ENCODE results near the gene RBP7.
"Not testable (repeated sequence)": the region's sequence is repeated elsewhere in the genome, so short reads cannot be mapped to it uniquely, and the experiment has no call there.

RBP7 gene

GRCh38 chr1:9996624-9997582 lies at the start of gene RBP7:
TSS of gene RBP7 (plus strand) at chr1:9997228. CDS start at chr1:9997259, 31 bp downstream.
- DNase-seq (ENCODE audit: low read depth): no peak

DNA sequence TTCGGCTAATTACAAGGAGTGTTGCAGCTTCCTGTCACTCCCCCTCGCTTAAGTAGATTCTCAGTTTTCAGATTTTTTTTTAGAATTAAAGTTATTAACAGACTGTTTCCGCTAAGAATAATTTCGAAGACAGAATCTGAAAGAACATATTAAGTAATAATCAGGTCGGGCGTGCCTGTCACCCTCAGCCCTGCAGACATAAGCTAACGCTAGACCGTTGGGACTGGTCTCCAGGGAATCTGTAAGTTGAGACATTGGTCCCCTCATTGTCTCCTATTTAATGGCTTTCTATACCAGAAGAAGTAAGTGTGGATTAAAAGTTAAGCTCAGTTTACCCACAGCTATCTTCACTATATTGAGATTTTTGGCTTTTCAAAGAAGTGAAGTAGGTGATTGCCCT lies 39.3 kb upstream of the RBP7 start:
- DNase-seq (ENCODE audit: low read depth): no peak

DNA sequence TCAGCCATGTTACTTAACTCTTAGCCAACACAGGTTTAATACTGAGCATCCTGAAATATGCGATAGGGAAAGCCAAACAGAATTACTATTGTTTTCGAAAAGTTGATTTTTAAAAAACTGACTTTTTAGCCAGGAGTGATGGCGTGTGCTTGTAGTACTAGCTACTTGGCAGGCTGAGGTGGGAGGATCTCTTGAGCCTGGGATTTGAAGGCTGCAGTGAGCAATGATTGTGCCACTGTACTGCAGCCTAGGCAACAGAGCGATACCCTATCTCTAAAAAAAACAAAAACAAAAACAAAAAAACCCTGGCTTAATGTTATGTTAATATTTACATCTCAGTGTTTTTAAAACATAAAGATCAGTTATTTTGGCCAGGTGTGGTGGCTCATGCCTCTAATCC lies 37.0 kb upstream of the RBP7 start:
- DNase-seq (ENCODE audit: low read depth): no peak

DNA sequence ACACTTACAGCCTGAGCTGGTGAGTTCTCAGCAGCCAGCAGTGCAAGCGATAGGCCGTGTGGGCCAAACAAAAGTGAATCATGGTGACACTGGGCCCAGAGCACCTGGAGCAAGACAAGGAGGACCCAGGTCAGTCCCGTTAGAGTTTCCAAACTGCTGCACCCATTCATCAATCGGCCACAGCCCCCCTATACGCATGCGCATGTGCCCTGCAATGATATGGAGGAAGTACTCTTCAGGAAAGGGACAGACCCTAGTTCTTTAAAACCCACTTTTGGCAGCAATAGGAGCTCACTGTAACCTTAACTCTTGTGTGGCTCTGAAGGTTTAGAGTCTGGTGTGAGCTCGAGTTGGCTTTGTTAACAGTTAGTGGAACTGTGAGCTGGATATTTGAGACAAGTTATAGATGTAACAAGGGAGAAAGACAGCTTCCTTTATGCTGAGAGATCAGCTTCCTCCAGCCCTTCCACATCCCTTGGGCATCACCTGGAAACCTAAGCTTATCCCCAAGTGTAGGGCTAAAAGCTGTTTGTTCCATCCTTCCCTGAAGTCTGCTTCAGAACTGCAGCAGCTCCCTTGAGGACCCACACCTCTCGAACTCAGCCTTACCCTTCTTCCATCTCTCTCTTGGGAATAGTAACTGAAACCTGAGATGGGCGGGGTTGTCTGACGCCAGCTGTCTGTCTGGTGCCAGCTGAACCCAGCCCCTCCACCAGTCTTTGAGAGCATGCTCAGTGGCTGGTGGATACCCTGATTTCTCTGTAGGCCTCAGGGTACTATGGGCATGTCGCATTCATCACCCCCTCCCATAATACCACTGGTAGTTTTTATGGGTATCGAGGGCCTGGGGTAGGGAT lies 36.1 kb upstream of the RBP7 start:
- no peak for DNase-seq (ENCODE audit: low read depth)

DNA sequence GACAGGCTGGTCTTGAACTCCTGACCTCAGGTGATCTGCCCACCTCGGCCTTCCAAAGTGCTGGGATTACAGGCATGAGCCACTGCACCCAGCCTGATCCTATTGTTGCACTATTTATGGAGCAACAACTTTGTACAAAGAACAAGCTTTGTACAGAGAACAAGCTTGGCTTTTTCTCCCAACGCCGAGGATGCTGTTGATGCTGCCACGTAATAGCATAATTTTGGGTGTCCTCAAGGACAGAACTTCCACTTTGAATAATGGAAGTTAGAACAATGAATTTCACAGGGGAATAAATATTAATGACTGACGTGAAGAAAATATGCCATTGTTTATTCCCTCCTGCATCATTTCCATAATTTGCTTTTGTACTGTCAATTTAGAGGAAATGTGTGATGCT lies 12.8 kb upstream of the RBP7 start:
- DNase-seq (ENCODE audit: low read depth): no peak

- DNase-seq (ENCODE audit: low read depth): no peak
These were observed 12.0 kb upstream of the RBP7 start for GRCh38 chr1:9985001-9985400.

DNA sequence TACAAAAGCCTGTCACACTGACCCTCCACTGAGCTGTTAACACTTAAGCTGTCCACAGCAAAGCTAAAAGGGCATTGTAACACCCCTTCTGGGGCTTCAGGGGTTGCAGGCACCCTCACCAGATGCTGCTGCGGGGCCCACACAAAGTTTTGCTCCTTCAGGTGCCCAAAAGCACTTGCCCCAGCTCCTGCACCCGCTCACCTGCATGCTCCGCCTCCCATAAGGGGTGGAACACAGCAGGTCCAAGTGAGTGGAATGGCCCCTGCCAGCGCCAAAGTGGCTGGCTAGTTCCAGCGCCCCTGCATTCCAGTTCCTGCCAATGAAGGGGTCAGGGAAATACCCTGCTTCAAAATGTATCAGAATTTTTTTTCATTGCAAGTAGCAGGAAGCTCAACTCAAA lies 7.3 kb upstream of the RBP7 start:
- DNase-seq (ENCODE audit: low read depth): no peak

- DNase-seq (ENCODE audit: low read depth): no peak
These were observed 6.1 kb upstream of the RBP7 start for GRCh38 chr1:9990944-9991343.

GRCh38 chr1:9992910-9993309 lies 4.1 kb upstream of the RBP7 start:
- DNase-seq (ENCODE audit: low read depth): no peak

DNA sequence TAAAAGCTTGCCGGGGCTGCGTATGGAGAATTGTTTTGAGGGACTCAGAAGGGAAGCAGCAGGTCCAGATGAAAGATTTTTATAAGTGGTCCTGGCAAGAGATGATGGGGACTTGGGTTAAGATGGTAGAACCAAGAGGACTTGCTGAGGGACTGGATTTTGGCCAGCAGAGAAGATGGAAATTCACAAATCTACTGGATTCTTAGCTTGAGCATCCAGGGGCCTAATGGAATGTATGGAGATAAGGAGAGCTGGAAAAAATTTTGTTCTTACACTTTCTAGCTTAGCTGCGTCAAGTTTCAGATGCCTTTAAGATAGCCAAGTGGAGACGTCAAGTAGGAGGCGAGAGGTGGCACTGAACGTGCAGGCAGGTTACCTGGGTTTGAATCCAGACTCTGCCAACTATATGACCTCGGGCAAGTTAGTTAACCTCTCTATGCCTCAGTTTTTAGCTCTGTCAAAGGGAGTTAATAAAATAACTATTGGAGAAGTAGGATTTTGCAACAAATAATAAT lies 3.4 kb upstream of the RBP7 start:
- DNase-seq (ENCODE audit: low read depth): no peak

DNA sequence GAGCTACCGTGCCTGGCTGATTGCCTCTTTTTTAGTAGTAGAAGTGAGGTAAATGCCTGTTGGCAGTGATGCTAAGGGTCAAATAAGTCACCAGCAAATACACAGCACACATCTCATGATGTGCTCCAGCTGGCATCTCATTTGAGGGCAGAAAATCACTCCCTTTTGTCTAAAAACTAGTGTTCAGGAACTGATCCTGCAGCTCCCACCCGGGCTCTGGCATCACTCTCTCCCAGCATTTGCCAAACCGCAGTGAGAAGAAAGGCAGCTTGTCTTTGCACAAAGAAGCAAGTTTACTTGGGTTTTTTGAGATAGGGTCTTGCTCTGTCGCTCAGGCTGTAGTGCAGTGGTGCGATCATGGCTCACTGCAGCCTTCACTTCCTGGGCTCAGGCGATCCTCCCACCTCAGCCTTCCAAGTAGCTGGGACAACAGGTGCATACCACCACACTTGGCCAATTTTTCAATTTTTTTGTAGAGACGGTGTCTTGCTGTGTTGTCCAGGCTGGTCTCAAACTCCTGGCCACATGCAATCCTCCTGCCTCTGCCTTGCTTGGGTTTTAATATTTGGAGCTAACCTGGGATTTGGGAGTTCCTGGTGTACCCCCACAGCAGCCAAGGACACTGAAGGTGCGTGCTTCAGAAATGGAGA lies 4.1 kb downstream of the RBP7 start:
- DNase-seq (ENCODE audit: low read depth): no peak

- not testable (repeated sequence) for DNase-seq (ENCODE audit: low read depth)
These were observed 8.2 kb downstream of the RBP7 start for GRCh38 chr1:10005248-10005647.

GRCh38 chr1:10007169-10007568 lies 10.1 kb downstream of the RBP7 start:
- DNase-seq (ENCODE audit: low read depth): no peak

GRCh38 chr1:10014016-10014415 lies 17.0 kb downstream of the RBP7 start:
- no peak for DNase-seq (ENCODE audit: low read depth)

DNA sequence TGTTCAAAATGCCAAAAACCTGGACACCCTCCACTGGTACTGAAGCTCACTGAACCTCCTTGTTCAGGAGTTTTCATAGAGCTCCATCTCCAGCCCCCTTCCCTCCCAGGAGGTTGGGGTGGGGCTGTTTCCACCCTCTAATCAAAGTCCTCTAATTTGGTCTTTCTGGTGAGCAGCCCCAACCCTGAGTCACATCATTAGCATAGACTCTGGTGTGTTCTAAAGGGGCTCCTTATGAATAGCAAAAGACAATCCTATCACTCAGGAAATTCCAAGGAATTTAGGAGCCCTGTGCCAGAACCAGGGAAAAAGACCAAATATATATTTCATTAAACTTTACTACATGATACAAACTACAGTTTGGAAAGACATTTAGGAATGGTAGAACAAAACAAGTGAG lies 22.5 kb downstream of the RBP7 start:
- no peak for DNase-seq (ENCODE audit: low read depth)

- DNase-seq (ENCODE audit: low read depth): no peak
These were observed 23.1 kb downstream of the RBP7 start for GRCh38 chr1:10020086-10020485.

GRCh38 chr1:10020678-10021077 lies 23.6 kb downstream of the RBP7 start:
- DNase-seq (ENCODE audit: low read depth): not testable (repeated sequence)

- not testable (repeated sequence) for DNase-seq (ENCODE audit: low read depth)
These were observed 25.0 kb downstream of the RBP7 start for GRCh38 chr1:10021992-10022391.

DNA sequence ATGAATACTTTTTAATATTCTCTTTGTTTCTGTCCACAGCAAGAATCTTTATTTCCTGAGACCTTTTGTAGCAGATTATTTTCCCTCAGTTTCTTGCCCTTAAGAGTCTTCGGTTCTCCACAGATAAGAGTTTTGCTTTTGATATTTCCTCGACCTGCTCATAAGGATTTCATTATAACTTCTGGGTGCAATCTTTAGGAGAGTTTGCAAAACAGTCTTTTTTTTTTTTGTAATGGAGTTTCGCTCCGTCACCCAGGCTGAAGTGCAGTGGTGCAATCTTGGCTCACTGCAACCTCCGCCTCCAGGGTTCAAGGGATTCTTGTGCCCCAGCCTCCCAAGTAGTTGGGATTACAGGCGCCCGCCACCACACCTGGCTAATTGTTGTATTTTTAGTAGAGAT lies 25.6 kb downstream of the RBP7 start:
- no peak for DNase-seq (ENCODE audit: low read depth)

DNA sequence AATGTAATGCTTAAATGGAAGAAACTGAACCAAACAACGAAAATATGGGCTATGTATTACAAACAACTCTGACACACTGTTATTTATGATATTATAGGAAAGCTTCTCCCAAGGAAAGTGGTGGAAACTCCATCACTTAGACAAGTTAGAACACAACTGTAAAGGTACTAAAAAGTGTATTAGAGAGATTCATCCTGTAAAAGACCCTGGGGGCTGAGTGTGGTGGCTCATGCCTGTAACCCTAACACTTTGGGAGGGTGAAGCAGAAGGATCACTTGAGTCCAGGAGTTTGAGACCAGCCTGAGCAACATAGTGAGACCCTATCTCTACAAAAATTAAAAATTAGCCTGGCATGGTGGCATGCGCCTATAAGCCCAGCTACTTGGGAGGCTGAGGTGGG lies 28.3 kb downstream of the RBP7 start:
- no peak for DNase-seq (ENCODE audit: low read depth)

GRCh38 chr1:10027027-10027426 lies 30.0 kb downstream of the RBP7 start:
- DNase-seq (ENCODE audit: low read depth): no peak

GRCh38 chr1:10028956-10029500 lies 32.0 kb downstream of the RBP7 start:
- DNase-seq (ENCODE audit: low read depth): not testable (repeated sequence)

All from stimulated activated CD8-positive, alpha-beta memory T cell treated with anti-CD3 and anti-CD28 coated beads, Interleukin-12 subunit alpha, Interleukin-12 subunit beta, amount 100 ng/mL, for 1 hour (primary cell).